ENCODE data around the gene BANK1.

BANK1 gene

DNA sequence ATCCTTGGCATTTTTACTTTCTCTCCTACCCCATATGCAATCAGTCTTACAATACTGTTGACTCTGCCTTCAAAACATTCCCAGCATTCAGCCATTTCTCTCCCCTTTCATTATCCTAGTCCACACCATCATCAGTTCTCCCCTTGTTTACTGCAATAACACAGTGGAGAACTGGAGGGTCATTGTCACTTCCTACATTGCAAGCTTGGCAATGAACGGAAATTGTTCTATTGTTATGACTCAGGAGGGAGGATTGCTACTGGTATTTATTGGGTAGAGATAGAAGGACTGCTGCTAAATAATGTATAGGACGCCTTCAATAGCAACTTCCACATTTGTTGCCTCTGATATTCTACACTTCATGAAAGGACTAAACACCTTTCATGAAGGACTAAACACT, 231.8 kb downstream of the BANK1 start:
- no peak for DNase-seq
- Histone ChIP-seq H3K9me3 (ENCODE audit: severe bottlenecking) (no peaks in the 10 kb centered on the region), H3K27ac (no peak overlapping the region), H3K4me3 (ENCODE audit: low read depth, low read length) (no peak overlapping the region), H3K36me3 (no peaks in the 10 kb centered on the region), H3K27me3 (ENCODE audit: insufficient read depth, low read depth, severe bottlenecking) (no peaks in the 10 kb centered on the region)
- no peak for TF ChIP-seq CTCF (IDR thresholded peaks at IDR 0.05; ENCODE audit: low read depth, low read length)

DNA sequence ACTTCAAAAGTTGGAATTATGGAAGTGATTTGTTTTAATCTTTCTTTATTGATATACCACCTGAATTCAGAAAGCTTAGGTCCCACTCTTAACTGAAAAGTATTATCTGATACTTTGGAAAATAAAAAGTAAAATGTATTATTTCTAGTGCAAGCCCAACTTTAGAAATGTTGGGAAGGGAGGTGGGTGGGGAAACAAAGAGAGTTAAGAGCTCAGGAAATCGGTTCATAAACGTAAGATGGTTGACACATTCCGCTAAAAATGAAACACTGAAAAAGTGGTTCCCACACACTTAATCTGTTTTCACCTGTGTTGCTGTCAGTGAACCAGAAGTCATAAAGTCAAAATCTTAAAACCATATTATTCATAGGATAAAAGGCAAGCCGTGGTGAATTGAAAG, 237.4 kb downstream of the BANK1 start:
- DNase-seq, result no peak
- H3K27me3 ChIP-seq (ENCODE audit: insufficient read depth, low read depth, severe bottlenecking), result no peaks in the 10 kb centered on the region
- no peak overlapping the region for H3K4me3 ChIP-seq (ENCODE audit: low read depth, low read length)
- no peak overlapping the region for H3K27ac ChIP-seq
- no peak for TF ChIP-seq CTCF (IDR thresholded peaks at IDR 0.05; ENCODE audit: low read depth, low read length)
- no peaks in the 10 kb centered on the region for H3K36me3 ChIP-seq
- no peaks in the 10 kb centered on the region for H3K9me3 ChIP-seq (ENCODE audit: severe bottlenecking)

GRCh38 chr4:102031406-102031805, 240.9 kb downstream of the BANK1 start:
- no peak overlapping the region for H3K4me3 ChIP-seq (ENCODE audit: low read depth, low read length)
- DNase-seq, result no peak
- no peaks in the 10 kb centered on the region for H3K9me3 ChIP-seq (ENCODE audit: severe bottlenecking)
- no peaks in the 10 kb centered on the region for H3K27me3 ChIP-seq (ENCODE audit: insufficient read depth, low read depth, severe bottlenecking)
- no peak overlapping the region for H3K27ac ChIP-seq
- TF ChIP-seq CTCF (IDR thresholded peaks at IDR 0.05; ENCODE audit: low read depth, low read length), result no peak
- H3K36me3 ChIP-seq, result no peaks in the 10 kb centered on the region

DNA sequence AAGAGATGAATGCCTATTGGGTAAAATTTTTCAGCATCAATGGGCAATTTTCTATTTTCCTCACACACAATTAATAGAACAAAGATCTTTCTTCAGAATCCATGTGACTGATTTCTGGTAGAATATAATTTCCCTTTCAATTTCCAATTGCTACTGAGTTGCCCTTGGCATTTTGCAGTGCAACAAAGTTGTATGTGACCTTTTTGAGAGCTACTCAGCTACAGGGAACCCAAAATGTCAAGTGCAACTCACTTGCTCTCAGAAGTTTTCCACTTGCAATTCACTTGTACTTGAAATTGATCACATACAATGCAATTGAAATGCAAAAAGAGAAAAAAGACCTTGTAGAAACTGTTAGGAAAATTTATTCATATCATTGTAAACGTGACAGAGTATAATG, 245.5 kb downstream of the BANK1 start:
- TF ChIP-seq CTCF (IDR thresholded peaks at IDR 0.05; ENCODE audit: low read depth, low read length), result no peak
- H3K27ac ChIP-seq, result no peak overlapping the region
- H3K27me3 ChIP-seq (ENCODE audit: insufficient read depth, low read depth, severe bottlenecking), result no peaks in the 10 kb centered on the region
- no peak overlapping the region for H3K4me3 ChIP-seq (ENCODE audit: low read depth, low read length)
- no peaks in the 10 kb centered on the region for H3K36me3 ChIP-seq
- DNase-seq, result no peak
- no peaks in the 10 kb centered on the region for H3K9me3 ChIP-seq (ENCODE audit: severe bottlenecking)

GRCh38 chr4:102036619-102037376, 246.3 kb downstream of the BANK1 start:
- no peaks in the 10 kb centered on the region for H3K9me3 ChIP-seq (ENCODE audit: severe bottlenecking)
- H3K27me3 ChIP-seq (ENCODE audit: insufficient read depth, low read depth, severe bottlenecking), result no peaks in the 10 kb centered on the region
- no peak overlapping the region for H3K27ac ChIP-seq
- no peaks in the 10 kb centered on the region for H3K36me3 ChIP-seq
- no peak for TF ChIP-seq CTCF (IDR thresholded peaks at IDR 0.05; ENCODE audit: low read depth, low read length)
- no peak overlapping the region for H3K4me3 ChIP-seq (ENCODE audit: low read depth, low read length)
- no peak for DNase-seq

- H3K4me3 ChIP-seq (ENCODE audit: low read depth, low read length), result no peak overlapping the region
- no peaks in the 10 kb centered on the region for H3K9me3 ChIP-seq (ENCODE audit: severe bottlenecking)
- H3K27ac ChIP-seq, result no peak overlapping the region
- no peak for TF ChIP-seq CTCF (IDR thresholded peaks at IDR 0.05; ENCODE audit: low read depth, low read length)
- no peaks in the 10 kb centered on the region for H3K27me3 ChIP-seq (ENCODE audit: insufficient read depth, low read depth, severe bottlenecking)
- DNase-seq, result no peak
- H3K36me3 ChIP-seq, result no peaks in the 10 kb centered on the region
Observed at GRCh38 chr4:102037566-102037965, 247.0 kb downstream of the BANK1 start.

All from WERI-Rb-1 (cell line).